M059J (cell line): ENCODE data around the gene SMTNL1. TPM values are rescaled to one million over a fixed set of nuclear protein-coding genes. Genes with fewer than 3 reads are reported as not detected.

Source experiments
- DNase-seq: peaks from one replicate; pipeline ENCODE4 v3.0.0-alpha.2; 2012; ENCODE audit warnings: low read depth
- total RNA-seq: library from RNA; depleted of rRNA; stranded (reverse); fragments of >200 nt; shearing (Covaris generic); gene quantifications from 2 replicates; pipeline ENCODE4 v1.2.3, GENCODE V29; 2014; rRNA removed

SMTNL1 gene
- total RNA-seq, 1 experiment from 2014 or later, result not detected

DNA sequence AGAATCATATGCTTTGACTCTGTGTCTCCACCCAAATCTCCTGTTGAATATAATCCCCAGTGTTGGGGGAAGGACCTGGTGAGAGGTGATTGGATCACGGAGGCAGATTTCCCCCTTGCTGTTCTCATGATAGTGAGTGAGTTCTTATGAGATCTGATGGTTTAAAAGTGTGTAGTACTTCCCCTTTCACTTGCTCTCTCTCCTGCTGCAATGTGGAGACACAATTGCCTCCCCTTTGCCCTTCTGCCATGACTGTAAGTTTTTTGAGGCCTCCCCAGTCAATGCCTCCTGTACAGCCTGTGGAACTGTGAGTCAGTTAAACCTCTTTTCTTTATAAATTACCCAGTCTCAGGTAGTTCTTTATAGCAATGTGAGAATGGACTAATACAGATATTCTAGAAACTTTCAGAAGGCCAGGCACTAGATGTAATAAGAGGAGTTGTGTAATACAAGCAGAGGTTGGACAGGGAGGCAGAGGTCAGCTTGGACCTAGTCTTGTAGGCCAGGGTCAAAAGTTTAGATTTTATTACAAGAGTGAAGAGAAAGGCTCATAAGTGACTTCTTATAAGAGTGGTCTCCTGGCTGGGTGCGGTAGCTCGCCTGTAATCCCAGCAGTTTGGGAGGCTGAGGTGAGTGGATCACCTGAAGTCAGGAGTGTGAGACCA, 50.8 kb downstream of the SMTNL1 start:
- no peak for DNase-seq

DNA sequence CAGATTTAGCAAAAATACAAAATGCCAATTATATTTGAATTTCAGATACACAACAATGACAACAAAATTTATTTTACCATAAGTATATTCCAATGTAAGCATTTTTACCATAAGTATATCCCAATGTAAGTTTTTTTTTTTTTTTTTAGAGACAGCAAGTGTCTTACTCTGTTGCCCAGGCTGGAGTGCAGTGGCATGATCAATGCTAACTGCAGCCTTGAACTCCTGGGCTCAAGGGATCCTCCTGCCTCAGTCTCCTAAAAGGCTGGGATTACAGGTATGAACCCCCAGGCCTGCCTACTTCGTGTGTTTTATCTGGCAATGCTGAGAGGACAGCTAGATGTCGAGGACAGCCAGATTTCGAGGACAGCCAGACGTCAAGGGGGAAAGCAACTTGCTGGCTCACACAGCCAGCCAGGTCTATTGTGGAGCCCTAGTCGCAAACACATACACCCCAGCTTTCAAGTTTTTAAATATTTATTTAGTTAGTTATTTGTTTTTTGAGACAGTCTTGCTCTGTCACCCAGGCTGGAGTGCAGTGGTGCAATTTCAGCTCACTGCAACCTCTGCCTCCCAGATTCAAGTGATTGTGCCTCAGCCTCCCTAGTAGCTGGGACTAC, 59.0 kb downstream of the SMTNL1 start:
- DNase-seq, result no peak

DNA sequence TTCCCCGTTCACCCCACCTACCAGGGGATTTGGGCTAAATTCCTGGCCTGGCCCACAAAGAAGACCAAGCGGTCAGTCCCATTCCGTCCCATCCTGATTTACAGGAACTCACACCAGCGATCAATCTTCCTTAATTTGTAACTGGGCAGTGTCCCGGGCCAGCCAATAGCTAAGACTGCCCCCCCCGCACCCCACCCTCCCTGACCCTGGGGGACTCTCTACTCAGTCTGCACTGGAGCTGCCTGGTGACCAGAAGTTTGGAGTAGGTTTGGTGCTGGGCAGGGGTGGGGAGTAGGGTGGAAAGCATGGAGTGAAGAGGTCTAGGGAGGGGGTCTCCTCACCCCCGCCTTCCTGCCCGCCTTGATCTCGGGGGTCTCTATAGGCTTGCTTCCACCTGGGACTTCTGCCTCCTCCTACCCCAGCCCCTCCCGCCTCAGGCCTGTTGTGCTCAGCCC, 60.1 kb downstream of the SMTNL1 start, which contains the start of gene SERPING1:
Gene SERPING1, plus strand, starts transcription at position 225 of the 455 bp plus-strand sequence. CDS start 586 bp downstream, outside the sequence.
- DNase-seq, result no peak

DNA sequence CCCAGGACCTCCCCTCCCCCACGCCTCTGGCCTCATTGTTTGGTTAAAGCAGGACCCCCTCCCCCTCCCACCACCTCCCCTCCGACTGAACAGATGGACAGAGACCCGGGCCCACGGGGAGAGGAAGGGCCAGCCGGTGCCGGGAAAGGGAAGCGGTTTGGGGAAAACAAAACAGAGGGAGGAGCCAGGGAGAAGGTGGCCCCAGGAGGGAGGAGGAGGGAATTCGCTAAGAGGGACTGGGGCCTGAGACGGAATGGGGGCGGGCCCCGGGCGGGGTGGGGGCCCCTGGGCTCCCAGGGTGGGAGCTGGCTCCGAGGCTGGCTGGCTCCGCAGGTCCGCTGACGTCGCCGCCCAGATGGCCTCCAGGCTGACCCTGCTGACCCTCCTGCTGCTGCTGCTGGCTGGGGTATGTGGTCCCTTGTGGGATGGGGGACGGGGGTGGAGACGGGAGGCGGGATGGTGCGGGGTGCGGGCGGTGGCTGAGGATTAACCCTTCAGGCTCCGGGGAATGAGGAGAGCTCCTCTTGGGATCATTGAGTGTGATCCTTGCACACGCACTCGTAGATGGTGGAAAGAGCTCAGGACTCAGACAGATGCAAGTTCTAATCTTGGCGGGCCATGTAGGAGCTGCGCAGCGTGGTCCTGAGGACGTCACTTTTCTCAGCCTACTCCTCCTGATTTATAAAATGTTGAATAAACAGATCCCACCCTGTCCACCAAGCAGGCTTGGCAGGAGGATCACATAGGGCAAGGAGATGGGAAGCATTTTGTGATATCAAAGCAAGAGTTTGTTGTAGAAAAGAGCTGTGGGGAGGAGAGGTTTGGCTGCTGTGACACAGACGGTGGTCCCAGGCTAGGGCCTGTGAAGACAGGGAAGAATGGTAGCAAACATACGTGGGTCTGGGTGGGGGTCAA, 60.8 kb downstream of the SMTNL1 start:
- DNase-seq, result peak; percentile 44

DNA sequence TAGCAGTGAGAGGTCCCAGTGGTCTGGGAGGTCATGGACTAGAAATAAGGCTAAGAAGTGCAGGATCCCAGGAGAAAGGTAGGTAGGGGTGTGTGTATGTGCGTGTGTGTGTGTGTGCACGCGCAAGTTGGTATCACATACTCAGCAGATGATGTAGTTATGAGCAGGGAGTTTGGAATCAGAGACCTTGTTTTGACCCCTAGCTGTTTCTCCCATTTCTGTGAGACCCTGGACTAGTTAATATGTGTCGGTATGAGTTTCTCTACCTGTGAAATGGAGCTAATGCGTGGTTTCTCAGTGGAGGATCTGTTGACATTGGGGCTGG, 61.4 kb downstream of the SMTNL1 start:
- DNase-seq, result peak; percentile 24

DNA sequence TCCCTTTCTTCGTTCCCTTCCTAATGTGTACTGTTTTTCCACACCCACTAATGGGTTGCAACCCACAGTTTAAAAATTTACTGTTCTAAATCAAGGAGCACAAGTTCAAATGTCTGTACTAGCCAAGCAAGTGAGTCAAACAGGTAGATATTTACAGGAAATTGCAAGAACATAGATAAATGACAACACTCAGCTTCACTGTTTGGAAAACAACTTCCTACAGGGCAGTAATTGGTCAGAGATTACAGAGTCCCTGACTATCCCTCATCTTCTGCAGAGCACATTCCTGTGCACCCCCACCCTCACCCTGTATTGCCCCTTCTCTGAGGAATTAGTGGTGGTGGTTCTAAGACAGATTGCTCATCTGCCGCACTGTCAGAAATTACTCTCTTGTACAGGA, 62.0 kb downstream of the SMTNL1 start:
- no peak for DNase-seq

Other genes with a start within 250 kb of the SMTNL1 start
- gene TNKS1BP1, start 212.6 kb upstream of the SMTNL1 start, total RNA-seq, result 18.4 and 44.4 TPM in 2 replicates
- 96.0 and 145 TPM in 2 replicates for gene SSRP1, start 201.7 kb upstream of the SMTNL1 start, total RNA-seq
- gene P2RX3, start 199.2 kb upstream of the SMTNL1 start, total RNA-seq, result not detected in 2 replicates
- not detected in 2 replicates for gene PRG3, start 156.4 kb upstream of the SMTNL1 start, total RNA-seq
- gene PRG2, start 146.9 kb upstream of the SMTNL1 start, total RNA-seq, result 0.17 TPM in 1 of 2 replicates, not detected in the other
- gene SLC43A3, start 110.5 kb upstream of the SMTNL1 start, total RNA-seq, result 77.4 and 95.1 TPM in 2 replicates
- 0.34 and 0.96 TPM in 2 replicates for gene RTN4RL2, start 77.1 kb upstream of the SMTNL1 start, total RNA-seq
- 4.8 and 6.9 TPM in 2 replicates for gene SLC43A1, start 21.9 kb upstream of the SMTNL1 start, total RNA-seq
- 44.6 and 47.9 TPM in 2 replicates for gene TIMM10, start 6.8 kb upstream of the SMTNL1 start, total RNA-seq
- gene UBE2L6, start 30.1 kb downstream of the SMTNL1 start, total RNA-seq, result 269 and 314 TPM in 2 replicates
- 13.0 and 17.0 TPM in 2 replicates for gene SERPING1, start 60.1 kb downstream of the SMTNL1 start, total RNA-seq
- 0.25 and 0.79 TPM in 2 replicates for gene YPEL4, start 112.3 kb downstream of the SMTNL1 start, total RNA-seq
- 18.4 and 30.7 TPM in 2 replicates for gene CLP1, start 120.2 kb downstream of the SMTNL1 start, total RNA-seq
- gene ZDHHC5, start 130.5 kb downstream of the SMTNL1 start, total RNA-seq, result 37.4 and 50.8 TPM in 2 replicates
- 38.3 and 50.0 TPM in 2 replicates for gene MED19, start 174.6 kb downstream of the SMTNL1 start, total RNA-seq
- 155 and 166 TPM in 2 replicates for gene TMX2, start 175.0 kb downstream of the SMTNL1 start, total RNA-seq
- 275 and 279 TPM in 2 replicates for gene SELENOH, start 203.9 kb downstream of the SMTNL1 start, total RNA-seq
- not detected in 2 replicates for gene BTBD18, start 214.2 kb downstream of the SMTNL1 start, total RNA-seq
- 50.5 and 73.8 TPM in 2 replicates for gene CTNND1, start 224.2 kb downstream of the SMTNL1 start, total RNA-seq